T-helper 1 cell treated with Interleukin-12 subunit alpha and Interleukin-12 subunit beta and Interleukin-4 antibody, amounts not matched to agents 30 μg/mL and 1 μg/mL, for 36 hours (primary cell): ENCODE data around the gene LBX2.
"Not testable (repeated sequence)": the region's sequence is repeated elsewhere in the genome, so short reads cannot be mapped to it uniquely, and the experiment has no call there.

Experiments used
- H3K27ac Mint-ChIP-seq: one replicate; pipeline ENCODE4 v1.8.0; 2021; ENCODE audit warnings: mild to moderate bottlenecking, mixed read lengths
- H3K27me3 Mint-ChIP-seq: one replicate; pipeline ENCODE4 v1.8.0; 2021; ENCODE audit warnings: low read depth, mixed read lengths
- H3K36me3 Mint-ChIP-seq: one replicate; pipeline ENCODE4 v1.8.0; 2021; ENCODE audit warnings: low read depth, mixed read lengths
- H3K4me1 Mint-ChIP-seq: one replicate; pipeline ENCODE4 v1.8.0; 2021; ENCODE audit warnings: low read depth, mixed read lengths
- H3K4me3 Mint-ChIP-seq: one replicate; pipeline ENCODE4 v1.8.0; 2021; ENCODE audit warnings: mild to moderate bottlenecking, moderate library complexity, mixed read lengths
- H3K9me3 Mint-ChIP-seq: one replicate; pipeline ENCODE4 v1.8.0; 2021; ENCODE audit warnings: mixed read lengths

Gene LBX2

GRCh38 chr2:74471332-74472065 lies 27.9 kb downstream of the LBX2 start:
- Mint-ChIP-seq H3K27ac (peak overlapping the region; percentile 98), H3K4me3 (peak overlapping the region; percentile 98), H3K9me3 (no peaks in the 10 kb centered on the region), H3K27me3 (no peaks in the 10 kb centered on the region), H3K4me1 (peaks cover 22% of the 10 kb centered on the region), H3K36me3 (peaks cover 24% of the 10 kb centered on the region)

DNA sequence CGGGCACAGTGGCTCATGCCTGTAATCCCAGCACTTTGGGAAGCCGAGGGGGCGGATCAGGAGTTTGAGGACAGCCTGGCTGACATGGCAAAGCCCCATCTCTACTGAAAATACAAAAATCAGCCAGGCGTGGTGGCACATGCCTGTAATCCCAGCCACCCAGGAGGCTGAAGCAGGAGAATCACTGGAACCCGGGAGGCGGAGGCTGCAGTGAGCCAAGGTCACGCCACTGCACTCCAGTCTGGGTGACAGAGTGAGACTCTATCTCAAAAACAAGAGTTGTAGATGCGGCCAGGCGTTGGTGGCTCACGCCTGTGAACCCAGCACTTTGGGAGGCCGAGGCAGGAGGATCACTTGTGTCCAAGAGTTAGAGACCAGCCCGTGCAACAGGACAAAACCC lies 28.7 kb downstream of the LBX2 start:
- H3K27ac Mint-ChIP-seq: peak overlapping the region; percentile 68
- H3K4me1 Mint-ChIP-seq: peaks cover 25% of the 10 kb centered on the region
- peaks cover 24% of the 10 kb centered on the region for H3K36me3 Mint-ChIP-seq
- not testable (repeated sequence) for H3K27me3 Mint-ChIP-seq, H3K9me3 Mint-ChIP-seq
- H3K4me3 Mint-ChIP-seq: peak overlapping the region; percentile 66

DNA sequence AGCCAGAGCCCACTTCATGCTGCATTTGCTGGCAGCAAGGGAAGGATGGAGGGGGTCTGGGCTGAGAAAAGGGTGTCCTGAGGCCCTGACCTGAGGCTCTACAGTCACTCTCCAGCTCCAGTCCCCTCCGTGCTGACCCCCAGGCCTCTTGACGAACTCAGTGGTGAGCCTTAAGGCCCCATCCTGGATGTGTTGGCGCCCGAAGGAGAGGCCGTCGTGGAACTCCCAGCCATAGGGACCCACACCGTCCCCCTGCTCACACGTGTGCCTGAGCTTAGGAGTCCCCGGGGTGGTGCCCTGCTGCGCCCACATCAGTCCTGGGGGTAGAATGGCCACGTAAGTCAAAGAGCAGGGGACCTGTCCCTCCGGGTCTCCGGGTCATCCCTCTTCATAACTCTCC lies 35.0 kb downstream of the LBX2 start:
- no peaks in the 10 kb centered on the region for H3K9me3 Mint-ChIP-seq
- peaks cover 15% of the 10 kb centered on the region for H3K36me3 Mint-ChIP-seq
- peak overlapping the region; percentile 77 for H3K27ac Mint-ChIP-seq
- H3K4me1 Mint-ChIP-seq: peaks cover 20% of the 10 kb centered on the region
- peak overlapping the region; percentile 99 for H3K4me3 Mint-ChIP-seq
- H3K27me3 Mint-ChIP-seq: no peaks in the 10 kb centered on the region

DNA sequence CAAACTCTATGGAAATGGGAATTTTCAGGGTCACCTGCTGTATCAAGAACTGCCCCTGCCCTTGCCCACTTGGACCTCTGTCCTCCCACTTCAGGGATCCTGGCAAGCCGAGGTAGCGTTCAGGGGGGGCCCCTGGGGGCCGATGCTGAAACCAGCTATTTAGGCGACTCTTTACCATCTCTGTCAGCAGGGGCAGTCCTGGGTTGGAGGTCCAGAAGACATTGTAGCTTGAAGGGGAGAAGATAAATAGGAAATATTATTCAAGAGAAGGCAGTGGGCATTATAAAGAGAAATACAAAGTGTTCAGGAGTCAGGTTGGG lies 36.7 kb downstream of the LBX2 start:
- H3K27ac Mint-ChIP-seq: peak overlapping the region; percentile 31
- H3K27me3 Mint-ChIP-seq: no peaks in the 10 kb centered on the region
- peak overlapping the region; percentile 41 for H3K4me3 Mint-ChIP-seq
- H3K4me1 Mint-ChIP-seq: peaks cover 27% of the 10 kb centered on the region
- peaks cover 16% of the 10 kb centered on the region for H3K36me3 Mint-ChIP-seq
- no peaks in the 10 kb centered on the region for H3K9me3 Mint-ChIP-seq

- no peaks in the 10 kb centered on the region for H3K9me3 Mint-ChIP-seq
- peaks cover 28% of the 10 kb centered on the region for H3K4me1 Mint-ChIP-seq
- peaks cover 17% of the 10 kb centered on the region for H3K36me3 Mint-ChIP-seq
- no peak overlapping the region for H3K27ac Mint-ChIP-seq
- no peak overlapping the region for H3K4me3 Mint-ChIP-seq
- no peaks in the 10 kb centered on the region for H3K27me3 Mint-ChIP-seq
These were observed 37.2 kb downstream of the LBX2 start for GRCh38 chr2:74462054-74462785.

DNA sequence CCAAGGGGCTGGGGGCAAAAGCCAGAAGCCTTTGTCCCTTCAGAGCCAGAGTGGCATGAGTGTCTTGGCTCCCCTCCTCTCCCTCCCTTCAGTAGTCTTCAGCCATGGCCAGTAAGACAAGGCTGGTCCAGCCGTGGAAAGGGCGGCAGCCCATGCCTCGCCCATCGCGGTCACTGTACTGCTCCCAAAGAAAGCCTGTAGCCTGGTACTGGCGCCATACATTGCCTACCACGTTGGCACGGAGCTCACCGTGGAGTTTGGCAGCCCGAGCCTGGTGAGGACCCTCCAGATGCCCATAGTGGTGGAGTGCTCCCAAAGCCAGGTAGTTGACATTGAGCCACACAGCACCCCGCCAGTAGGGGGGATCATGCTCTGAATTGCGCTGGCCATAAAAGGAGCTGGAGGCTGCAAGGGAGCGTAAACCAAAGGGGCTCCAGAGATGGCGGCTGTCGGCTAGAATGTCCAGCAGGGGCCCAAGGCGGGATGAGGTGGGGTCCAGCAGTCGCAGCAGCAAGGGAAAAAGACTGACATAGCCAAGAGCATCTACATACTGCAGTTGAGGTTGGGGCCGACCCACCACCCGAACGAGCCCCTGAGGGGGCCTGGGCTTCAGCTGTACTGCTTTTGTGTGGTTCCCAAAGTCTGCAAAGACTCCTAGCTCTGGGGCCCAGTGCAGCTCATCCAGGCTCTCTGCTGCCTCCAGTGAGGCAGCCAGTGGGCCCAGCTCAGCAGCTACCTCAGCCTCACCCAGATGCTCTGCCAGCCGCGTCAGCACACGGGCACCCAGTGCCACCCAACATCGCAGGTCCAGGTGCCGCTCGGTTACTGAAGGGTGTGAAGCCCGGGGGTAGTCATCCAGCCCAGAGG lies 38.0 kb downstream of the LBX2 start:
- Mint-ChIP-seq H3K36me3 (peaks cover 21% of the 10 kb centered on the region), H3K9me3 (no peaks in the 10 kb centered on the region), H3K4me1 (peaks cover 35% of the 10 kb centered on the region), H3K27me3 (no peaks in the 10 kb centered on the region), H3K4me3 (no peak overlapping the region), H3K27ac (no peak overlapping the region)

GRCh38 chr2:74460187-74460586 lies 39.2 kb downstream of the LBX2 start:
- not testable (repeated sequence) for H3K9me3 Mint-ChIP-seq, H3K27me3 Mint-ChIP-seq
- peak overlapping the region; percentile 94 for H3K4me3 Mint-ChIP-seq
- peak overlapping the region; percentile 26 for H3K27ac Mint-ChIP-seq
- H3K4me1 Mint-ChIP-seq: peaks cover 37% of the 10 kb centered on the region
- peaks cover 28% of the 10 kb centered on the region for H3K36me3 Mint-ChIP-seq

DNA sequence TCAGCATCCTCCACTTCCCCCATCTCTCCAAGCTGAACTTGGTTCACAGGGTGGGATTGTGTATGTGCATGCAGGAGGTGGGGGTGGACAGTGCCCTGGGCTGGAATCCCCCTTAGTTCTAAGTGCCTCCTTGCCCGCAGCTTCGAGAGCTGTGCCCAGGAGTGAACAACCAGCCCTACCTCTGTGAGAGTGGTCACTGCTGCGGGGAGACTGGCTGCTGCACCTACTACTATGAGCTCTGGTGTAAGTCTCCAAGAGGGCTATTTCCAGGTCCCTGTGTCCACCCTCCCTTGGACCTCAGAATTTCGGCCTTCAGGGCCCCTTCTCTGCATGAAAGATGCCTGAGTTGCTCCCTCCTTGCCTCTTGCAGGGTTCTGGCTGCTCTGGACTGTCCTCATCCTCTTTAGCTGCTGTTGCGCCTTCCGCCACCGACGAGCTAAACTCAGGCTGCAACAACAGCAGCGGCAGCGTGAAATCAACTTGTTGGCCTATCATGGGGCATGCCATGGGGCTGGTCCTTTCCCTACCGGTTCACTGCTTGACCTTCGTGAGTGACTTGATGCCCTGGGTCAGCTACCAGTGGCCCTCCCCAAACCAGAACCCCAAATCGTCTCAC lies 39.8 kb downstream of the LBX2 start:
- not testable (repeated sequence) for H3K27me3 Mint-ChIP-seq, H3K9me3 Mint-ChIP-seq
- Mint-ChIP-seq H3K4me3 (peak overlapping the region; percentile 94), H3K27ac (peak overlapping the region; percentile 66), H3K36me3 (peaks cover 32% of the 10 kb centered on the region), H3K4me1 (peaks cover 41% of the 10 kb centered on the region)

DNA sequence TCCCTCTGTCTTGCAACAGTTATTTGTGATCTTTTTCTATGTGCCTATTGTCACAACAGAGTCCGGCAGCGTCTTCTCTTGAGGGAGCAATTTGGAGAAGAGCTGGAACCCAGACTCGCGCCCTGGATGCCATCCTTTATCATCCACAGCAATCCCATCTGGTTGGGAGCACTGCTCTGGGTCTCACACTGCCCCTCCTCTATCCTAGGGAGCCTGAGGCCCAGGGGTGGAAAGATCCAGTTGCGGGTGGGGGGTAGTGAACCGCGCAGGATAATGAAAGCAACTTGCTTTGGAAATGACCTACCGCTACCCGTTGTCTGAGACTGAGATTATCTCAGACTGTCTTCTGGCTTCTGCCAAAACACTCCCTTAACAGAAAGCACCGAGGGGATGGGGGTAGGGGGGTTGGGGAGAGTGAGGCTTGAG lies 40.5 kb downstream of the LBX2 start:
- H3K36me3 Mint-ChIP-seq: peaks cover 32% of the 10 kb centered on the region
- no peaks in the 10 kb centered on the region for H3K27me3 Mint-ChIP-seq
- H3K4me3 Mint-ChIP-seq: peak overlapping the region; percentile 94
- H3K4me1 Mint-ChIP-seq: peaks cover 42% of the 10 kb centered on the region
- no peaks in the 10 kb centered on the region for H3K9me3 Mint-ChIP-seq
- H3K27ac Mint-ChIP-seq: peak overlapping the region; percentile 99

DNA sequence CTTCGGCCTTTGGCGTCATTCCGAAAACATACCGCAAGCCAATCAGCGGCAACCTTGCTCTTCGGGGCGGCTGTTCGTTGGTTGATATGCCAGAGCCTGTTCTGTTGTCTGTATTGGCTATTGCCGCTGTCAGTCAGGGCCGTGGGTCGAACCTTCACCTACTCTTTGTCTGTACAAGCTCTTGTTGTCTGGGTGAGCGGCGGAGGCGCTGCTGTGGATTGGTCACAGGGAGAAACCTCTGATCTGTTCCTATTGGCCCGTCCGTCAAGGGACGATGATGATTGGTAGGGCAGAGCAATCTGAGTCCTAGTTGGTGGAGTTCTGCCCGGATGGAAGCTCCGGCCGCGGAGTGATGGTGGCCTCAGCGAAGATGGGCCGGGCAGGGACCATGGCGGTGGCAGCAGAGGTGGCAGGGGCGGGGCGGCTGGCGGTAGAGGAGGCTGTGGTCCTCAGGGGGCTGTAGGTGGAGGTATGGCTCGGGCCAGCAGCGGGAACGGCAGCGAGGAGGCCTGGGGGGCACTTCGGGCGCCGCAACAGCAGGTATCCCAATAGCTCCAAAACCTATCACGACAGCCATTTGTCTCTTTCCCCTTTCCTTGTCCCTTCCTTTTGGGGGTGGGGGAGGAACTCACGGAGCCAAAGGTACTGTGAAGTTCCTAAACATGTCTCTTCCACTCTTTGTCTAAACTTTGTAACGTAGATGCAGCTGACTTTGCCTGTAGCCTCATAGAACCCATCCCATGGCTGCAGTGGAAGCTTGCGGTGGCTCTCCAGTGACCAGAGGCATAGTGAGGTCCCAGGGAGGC lies 41.1 kb downstream of the LBX2 start, which contains the start of gene WBP1:
WBP1 (plus strand) TSS at position 307 of the 806 bp plus-strand sequence; CDS start at position 472, 165 bp downstream.
- Mint-ChIP-seq H3K4me3 (peak within 1 kb of the TSS; percentile 94), H3K4me1 (peaks cover 42% of the 10 kb centered on the region), H3K27ac (peak within 1 kb of the TSS; percentile 99), H3K36me3 (peaks cover 32% of the 10 kb centered on the region), H3K27me3 (no peaks in the 10 kb centered on the region), H3K9me3 (no peaks in the 10 kb centered on the region)

DNA sequence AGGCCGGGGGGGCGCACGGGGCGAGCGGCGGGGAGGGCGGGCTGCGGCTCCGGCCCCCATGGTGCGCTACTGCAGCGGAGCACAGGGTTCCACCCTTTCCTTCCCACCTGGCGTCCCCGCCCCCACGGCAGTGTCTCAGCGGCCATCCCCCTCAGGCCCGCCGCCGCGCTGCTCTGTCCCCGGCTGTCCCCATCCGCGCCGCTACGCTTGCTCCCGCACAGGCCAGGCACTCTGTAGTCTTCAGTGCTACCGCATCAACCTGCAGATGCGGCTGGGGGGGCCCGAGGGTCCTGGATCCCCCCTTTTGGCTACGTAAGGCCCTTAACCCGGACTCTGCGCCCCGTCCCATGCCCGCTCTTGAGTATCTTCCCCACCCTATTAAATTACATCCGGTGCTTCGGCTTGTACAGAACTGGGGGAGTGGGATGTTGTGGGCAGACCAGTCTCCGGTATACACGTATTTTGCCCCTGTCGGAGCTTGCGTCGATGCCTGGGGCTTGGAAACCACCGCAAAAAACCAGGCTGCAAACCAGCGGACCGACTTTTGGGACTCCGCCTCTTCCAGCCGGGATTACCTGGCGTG lies 41.8 kb downstream of the LBX2 start:
- H3K9me3 Mint-ChIP-seq: no peaks in the 10 kb centered on the region
- H3K4me1 Mint-ChIP-seq: peaks cover 47% of the 10 kb centered on the region
- no peaks in the 10 kb centered on the region for H3K27me3 Mint-ChIP-seq
- peaks cover 27% of the 10 kb centered on the region for H3K36me3 Mint-ChIP-seq
- H3K27ac Mint-ChIP-seq: peak overlapping the region; percentile 99
- H3K4me3 Mint-ChIP-seq: peak overlapping the region; percentile 94

DNA sequence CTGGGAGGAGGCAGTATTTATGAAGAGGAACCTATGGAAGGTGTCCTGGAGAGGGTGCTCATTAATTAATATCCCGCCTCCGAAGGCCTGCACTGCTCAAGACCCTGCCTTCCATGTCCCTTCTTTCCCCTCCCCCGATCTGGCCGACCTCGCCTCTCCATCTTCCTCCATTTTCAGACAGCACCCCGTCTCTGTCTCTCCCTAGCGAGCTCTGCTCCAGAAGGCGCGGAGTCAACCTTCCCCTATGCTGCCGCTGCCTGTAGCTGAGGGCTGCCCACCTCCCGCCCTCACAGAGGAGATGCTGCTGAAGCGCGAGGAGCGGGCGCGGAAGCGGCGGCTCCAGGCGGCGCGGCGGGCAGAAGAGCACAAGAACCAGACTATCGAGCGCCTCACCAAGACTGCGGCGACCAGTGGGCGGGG lies 42.3 kb downstream of the LBX2 start:
- Mint-ChIP-seq H3K4me1 (peaks cover 51% of the 10 kb centered on the region), H3K36me3 (peaks cover 24% of the 10 kb centered on the region), H3K4me3 (peak overlapping the region; percentile 94), H3K27ac (peak overlapping the region; percentile 99), H3K9me3 (no peaks in the 10 kb centered on the region), H3K27me3 (no peaks in the 10 kb centered on the region)
